Heart left ventricle (tissue), 16 donors: ENCODE measurements around the gene AHDC1. TPM values are rescaled to one million over a fixed set of nuclear protein-coding genes. Genes with fewer than 3 reads are reported as not detected.

Source experiments
- ATAC-seq, 4 donors: fragments of 200-7000 bp; cut with Tn5 transposase; one replicate each; pipeline ENCODE4 v1.9.1; 2020 to 2022; ENCODE audit warnings: moderate library complexity in 4 of 4, mild to moderate bottlenecking in 3 of 4, moderate number of reproducible peaks in 1 of 4
- DNase-seq, 5 donors: peaks; one replicate each; pipeline ENCODE4 v3.0.0-alpha.2; 2020
- H3K27ac ChIP-seq, 12 donors: fragments of 200-600 bp; sonication (generic) in 4 of 12; one replicate each; pipeline versions ENCODE4 v1.5.0 to v1.8.0; 2016 to 2022; ENCODE audit warnings: mild to moderate bottlenecking in 2 of 12
- H3K27me3 ChIP-seq, 9 donors: fragments of 200-600 bp; sonication (generic) in 2 of 9; one replicate each; pipeline versions ENCODE4 v1.5.1 to v1.8.0; 2016 to 2022; ENCODE audit warnings: mild to moderate bottlenecking in 3 of 9
- H3K36me3 ChIP-seq, 9 donors: fragments of 200-600 bp; sonication (generic) in 2 of 9; one replicate each; pipeline versions ENCODE4 v1.5.0 to v1.8.0; 2018 to 2022; ENCODE audit warnings: mild to moderate bottlenecking in 2 of 9
- H3K4me1 ChIP-seq, 12 donors: fragments of 200-600 bp; sonication (generic) in 4 of 12; one replicate each; pipeline versions ENCODE4 v1.5.0 to v1.8.0; 2016 to 2022; ENCODE audit warnings: mild to moderate bottlenecking in 3 of 12
- H3K4me3 ChIP-seq, 12 donors: fragments of 200-600 bp; sonication (generic) in 4 of 12; one replicate each; pipeline versions ENCODE4 v1.5.0 to v1.8.0; 2017 to 2022; ENCODE audit warnings: mild to moderate bottlenecking in 9 of 12, moderate library complexity in 4 of 12
- H3K9me3 ChIP-seq, 12 donors: fragments of 200-600 bp; sonication (generic) in 4 of 12; one replicate each; pipeline versions ENCODE4 v1.5.0 to v1.8.0; 2016 to 2022; ENCODE audit warnings: mild to moderate bottlenecking in 1 of 12
- CTCF ChIP-seq, 12 donors: fragments of 200-600 bp; sonication (generic) in 4 of 12; IDR thresholded peaks; one replicate each; pipeline versions ENCODE4 v1.5.0 to v1.8.0; 2018 to 2022; ENCODE audit warnings: antibody characterized with exemption in 12 of 12, mild to moderate bottlenecking in 5 of 12
- POLR2A ChIP-seq, 2 donors: fragments of 450-650 bp; IDR thresholded peaks; one replicate each; pipeline ENCODE4 v1.6.1; 2017; ENCODE audit warnings: antibody characterized with exemption in 2 of 2, mild to moderate bottlenecking in 2 of 2, moderate library complexity in 2 of 2
- WGBS, 4 donors: extraction: QIAGEN DNeasy Blood & Tissue Kit in 2 of 4; methylation state at CpG; one replicate each; pipeline versions ENCODE4 v1.1.5 to v1.1.7; 2013 to 2018; 5-methylcytosine and 5-hydroxymethylcytosine counted together
- intact Hi-C, 10 donors: fragments of 100-400 bp; cut with DNase I; formaldehyde crosslinking; loops; one replicate each; pipeline versions ENCODE4 v1.11.1 to v1.14.2; 2022
- polyA plus RNA-seq, 2 donors: library from polyadenylated mRNA; stranded (reverse); fragments of 200-250 nt; gene quantifications; one replicate each; pipeline ENCODE4 v1.2.3, GENCODE V29; 2013
- total RNA-seq, 9 donors: library from RNA; depleted of rRNA in 2 of 9; stranded (reverse); fragments of >200 nt in 2 of 9; fragmentation: NEBNext Ultra II Directional in 3 of 9; extraction: Animal tissue kit (Norgen Biotek cat#: 25700) in 3 of 9; gene quantifications; one replicate each; pipeline versions ENCODE4 v1.1.0 to v1.2.4, GENCODE V29; 2016 to 2023
- donor health status: ischemic (EF 13 %, LVEDD 7.1; RV severe dilation, severe dysfunction).
- donor health status: healthy with polysubstance abuse.
- donor health status: DM: no; HTN: yes; CAD: no.
- donor health status: DM: no; HTN: no; CAD: no.
- donor health status: ischemic (EF 25% LVEDD 6.9; RV normal size, moderate dysfunction).
- donor health status: ischemic (EF 25% LVEDD 5.7; RV mildly dilated, moderate dysfunction).
- donor health status: healthy.
- donor health status: DM: yes; HTN: yes; CAD: no.
- donor health status: ischemic (EF 35%, LVEDD 5.7; RV mildly dilated, moderate dysfunction).
- donor health status: nonischemic (EF 11% LVEDD 7.7; RV severe dilation, severe dysfunction).
- donor health status: DM: yes; HTN: yes; CAD: no.
- donor health status: PGD.
- donor health status: ischemic (EF 29% LVEDD 5.4; RV normal size, mild dysfunction).
- donor health status: nonischemic (EF 23%, LVEDD 6.1; RV moderate dilation, normal function).

AHDC1 gene
- total and polyA plus RNA-seq, 11 donors: 25.8 to 50.2 (median 42.1) TPM

- DNase-seq: peak; percentile 85 to 92 (median 88)
- Histone ChIP-seq H3K27ac (peak overlapping the region; percentile 68 to 99 (median 94)), H3K4me3 (peak overlapping the region; percentile 18 to 62 (median 52)), H3K27me3 (peaks cover 0 to 9% (median 0%) of the 10 kb centered on the region in 9 donors), H3K36me3 (no peaks in the 10 kb centered on the region), H3K9me3 (no peaks in the 10 kb centered on the region), H3K4me1 (peaks cover 38 to 98% (median 80%) of the 10 kb centered on the region in 12 donors)
- intact Hi-C loops: loop anchor here in 2 of 10 donors (1.0 to 2.0 kb wide), 2 partner anchors 23 to 27 kb away; no protein-coding TSS in a partner anchor
- TF ChIP-seq CTCF (IDR thresholded peaks at IDR 0.05) (peak in 8 of 12 donors; percentile 7 to 54 (median 26)), POLR2A (IDR thresholded peaks at IDR 0.05) (no peak)
- 3 to 8% (median 4%) methylated on average over 23 to 44 of the region's 44 CpGs for WGBS, 4 donors
- ATAC-seq: peak; percentile 73 to 86 (median 82)
Measured at GRCh38 chr1:27575840-27576331, 28.1 kb downstream of the AHDC1 start.

GRCh38 chr1:27574871-27575831 is 28.8 kb downstream of the AHDC1 start:
- H3K36me3 ChIP-seq: no peaks in the 10 kb centered on the region
- no peaks in the 10 kb centered on the region for H3K9me3 ChIP-seq
- ATAC-seq (peak; percentile 11 to 74 (median 63)), DNase-seq (peak; percentile 86 to 92 (median 90))
- H3K4me3 ChIP-seq: peak overlapping the region; percentile 18 to 62 (median 52)
- peaks cover 0 to 9% (median 0%) of the 10 kb centered on the region in 9 donors for H3K27me3 ChIP-seq
- peak overlapping the region; percentile 68 to 99 (median 94) for H3K27ac ChIP-seq
- peaks cover 40 to 98% (median 83%) of the 10 kb centered on the region in 12 donors for H3K4me1 ChIP-seq
- WGBS, 4 donors: 2 to 6% (median 5%) methylated on average over 44 to 83 of the region's 83 CpGs
- TF ChIP-seq CTCF (IDR thresholded peaks at IDR 0.05) (peak in 9 of 12 donors; percentile 26 to 59 (median 36)), POLR2A (IDR thresholded peaks at IDR 0.05) (peak in 1 of 2 donors; percentile 20)
- intact Hi-C loops: loop anchor here in 1 of 10 donors (1.0 kb wide), 1 partner anchor 28 kb away; no protein-coding TSS in a partner anchor

GRCh38 chr1:27574001-27574781 is 29.8 kb downstream of the AHDC1 start:
- Histone ChIP-seq H3K9me3 (no peaks in the 10 kb centered on the region), H3K27ac (peak overlapping the region; percentile 68 to 99 (median 94)), H3K4me3 (peak overlapping the region in 6 of 12 donors; percentile 46 to 62 (median 59)), H3K4me1 (peaks cover 42 to 98% (median 89%) of the 10 kb centered on the region in 12 donors), H3K27me3 (peaks cover 0 to 9% (median 0%) of the 10 kb centered on the region in 9 donors), H3K36me3 (no peaks in the 10 kb centered on the region)
- peak in 2 of 5 donors; percentile 43 to 60 for DNase-seq
- WGBS, 4 donors: 46 to 53% (median 52%) methylated on average over 8 of the region's 8 CpGs
- TF ChIP-seq CTCF (IDR thresholded peaks at IDR 0.05) (no peak), POLR2A (IDR thresholded peaks at IDR 0.05) (no peak)
- no peak for ATAC-seq
- intact Hi-C loops: no loop called here
